GM21390 (cell line): ENCODE data around the gene NCAPH2.

Experiments
- ATAC-seq: cut with Tn5 transposase; IDR thresholded peaks from one replicate; pipeline ENCODE4 v1.9.1; 2021; ENCODE audit not compliant: unreplicated experiment

NCAPH2 gene

GRCh38 chr22:50489363-50490243 is 18.4 kb upstream of the NCAPH2 start:
- no peak for ATAC-seq

- ATAC-seq, result no peak
These were observed 17.3 kb upstream of the NCAPH2 start for GRCh38 chr22:50490531-50491308.

GRCh38 chr22:50497093-50497492 is 10.9 kb upstream of the NCAPH2 start:
- ATAC-seq, result no peak

- no peak for ATAC-seq
These were observed 9.6 kb upstream of the NCAPH2 start for GRCh38 chr22:50498322-50498890.

GRCh38 chr22:50500452-50500851 is 7.6 kb upstream of the NCAPH2 start:
- ATAC-seq, result no peak

- no peak for ATAC-seq
These were observed 5.9 kb upstream of the NCAPH2 start for GRCh38 chr22:50502096-50502495.

- no peak for ATAC-seq
These were observed 5.2 kb upstream of the NCAPH2 start for GRCh38 chr22:50502628-50503474.

- no peak for ATAC-seq
These were observed 4.4 kb upstream of the NCAPH2 start for GRCh38 chr22:50503475-50504145.

- no peak for ATAC-seq
These were observed 3.4 kb upstream of the NCAPH2 start for GRCh38 chr22:50504369-50505211.

GRCh38 chr22:50505276-50505775 is 2.7 kb upstream of the NCAPH2 start:
- no peak for ATAC-seq

- no peak for ATAC-seq
These were observed 2.0 kb upstream of the NCAPH2 start for GRCh38 chr22:50505776-50506610.

GRCh38 chr22:50506611-50507420 is 1.2 kb upstream of the NCAPH2 start:
- ATAC-seq, result peak; percentile 2

GRCh38 chr22:50507421-50507990 is 518 bp upstream of the NCAPH2 start, which contains the start of gene LMF2:
TSS of gene LMF2 (minus strand) at chr22:50507702. CDS start at chr22:50507675, 27 bp downstream.
- peak; percentile 53 for ATAC-seq

GRCh38 chr22:50508897-50509296 is 873 bp downstream of the NCAPH2 start:
- ATAC-seq, result no peak

- no peak for ATAC-seq
These were observed 5.2 kb downstream of the NCAPH2 start for GRCh38 chr22:50513175-50513574.

- no peak for ATAC-seq
These were observed 8.0 kb downstream of the NCAPH2 start for GRCh38 chr22:50516068-50516467.

- ATAC-seq, result no peak
These were observed 8.9 kb downstream of the NCAPH2 start for GRCh38 chr22:50516891-50517290.
